ENCODE results near the gene ZNF263. TPM values are rescaled to one million over a fixed set of nuclear protein-coding genes. Genes with fewer than 3 reads are reported as not detected.

The ZNF263 gene
- total and polyA plus RNA-seq, 2 donors (not counting 1 experiment from before 2014, with no cell fraction given), result 24.7 to 46.0 TPM

GRCh38 chr16:3246002-3246401 is 37.3 kb upstream of the ZNF263 start:
- ATAC-seq (ENCODE audit: low read depth), result no peak
- intact Hi-C loops (cut with micrococcal nuclease), result no loop called here
- CTCF ChIA-PET, result no interaction called here

GRCh38 chr16:3246876-3247275 is 36.4 kb upstream of the ZNF263 start:
- H3K27me3 ChIP-seq (replicated peaks in 1 of 4; ENCODE audit: control extremely low read depth in 1 of 4, control insufficient read depth in 3 of 4, insufficient read depth in 4 of 4, low read length in 3 of 4), result peaks cover 0 to 21% (median 0%) of the 10 kb centered on the region in 4 experiments
- H3K4me1 Mint-ChIP-seq, result no peaks in the 10 kb centered on the region
- no peaks in the 10 kb centered on the region for H3K79me2 ChIP-seq (ENCODE audit: control insufficient read depth, insufficient read depth, low read length)
- H3K4me3 ChIP-seq (ENCODE audit: control extremely low read depth in 1 of 5, extremely low read depth in 1 of 5, insufficient read depth in 1 of 5, low read depth in 2 of 5, low read length in 4 of 5), result no peak overlapping the region
- no peak for DNase-seq
- peaks cover 40% of the 10 kb centered on the region for H3K27me3 Mint-ChIP-seq
- ATAC-seq (ENCODE audit: low read depth), result no peak
- no peak overlapping the region for H3K4me3 Mint-ChIP-seq
- H3K4me1 ChIP-seq (ENCODE audit: control insufficient read depth in 2 of 2, insufficient read depth in 2 of 2, low read length in 2 of 2), result no peaks in the 10 kb centered on the region
- H3K9ac ChIP-seq (ENCODE audit: low read length), result no peak overlapping the region
- intact Hi-C loops (cut with micrococcal nuclease), result no loop called here
- H3K27ac ChIP-seq (ENCODE audit: low read length in 2 of 2), result no peak overlapping the region
- no peaks in the 10 kb centered on the region for H3K9me3 ChIP-seq (ENCODE audit: control extremely low read depth in 1 of 3, control insufficient read depth in 2 of 3, insufficient read depth in 1 of 3, low read length in 2 of 3)
- no peaks in the 10 kb centered on the region for H4K20me1 ChIP-seq (ENCODE audit: control insufficient read depth, insufficient read depth, low read length, poor library complexity, severe bottlenecking)
- 45% methylated on average over 9 of the region's 10 CpGs for WGBS (ENCODE audit: insufficient coverage)
- CTCF ChIA-PET, result no interaction called here
- no peaks in the 10 kb centered on the region for H3K9me3 Mint-ChIP-seq (ENCODE audit: insufficient read depth)
- POLR2A ChIA-PET, result no interaction called here
- no peak overlapping the region for H3K4me2 ChIP-seq (replicated peaks; ENCODE audit: low read depth, low read length, poor library complexity, severe bottlenecking)
- no peak overlapping the region for H2AFZ ChIP-seq (ENCODE audit: insufficient read depth, low read depth, low read length, poor library complexity, severe bottlenecking)
- H3K36me3 ChIP-seq (replicated peaks in 1 of 2; ENCODE audit: control extremely low read depth in 1 of 2, control insufficient read depth in 1 of 2, extremely low read depth in 1 of 2, insufficient read depth in 2 of 2, low read length in 1 of 2), result no peaks in the 10 kb centered on the region
- TF ChIP-seq EZH2 (IDR thresholded peaks at IDR 0.05; ENCODE audit: borderline replicate concordance, insufficient read depth, low read depth, low read length, poor library complexity, severe bottlenecking) (no peak), CTCF (IDR thresholded peaks at IDR 0.05) (no peak)
- H3K27ac Mint-ChIP-seq, result no peak overlapping the region

More at GRCh38 chr16:3246002-3246401, 37.3 kb upstream of the ZNF263 start:
- peaks cover 0 to 21% (median 0%) of the 10 kb centered on the region in 4 experiments for H3K27me3 ChIP-seq (replicated peaks in 1 of 4; ENCODE audit: control extremely low read depth in 1 of 4, control insufficient read depth in 3 of 4, insufficient read depth in 4 of 4, low read length in 3 of 4)
- H3K9ac ChIP-seq (ENCODE audit: low read length), result no peak overlapping the region
- POLR2A ChIA-PET, result no interaction called here
- no peak overlapping the region for H2AFZ ChIP-seq (ENCODE audit: insufficient read depth, low read depth, low read length, poor library complexity, severe bottlenecking)
- no peaks in the 10 kb centered on the region for H4K20me1 ChIP-seq (ENCODE audit: control insufficient read depth, insufficient read depth, low read length, poor library complexity, severe bottlenecking)
- Mint-ChIP-seq H3K27ac (no peak overlapping the region), H3K9me3 (ENCODE audit: insufficient read depth) (no peaks in the 10 kb centered on the region), H3K27me3 (peaks cover 40% of the 10 kb centered on the region), H3K4me3 (no peak overlapping the region), H3K4me1 (no peaks in the 10 kb centered on the region)
- H3K9me3 ChIP-seq (ENCODE audit: control extremely low read depth in 1 of 3, control insufficient read depth in 2 of 3, insufficient read depth in 1 of 3, low read length in 2 of 3), result no peaks in the 10 kb centered on the region
- H3K79me2 ChIP-seq (ENCODE audit: control insufficient read depth, insufficient read depth, low read length), result no peaks in the 10 kb centered on the region
- DNase-seq, result no peak
- H3K27ac ChIP-seq (ENCODE audit: low read length in 2 of 2), result no peak overlapping the region
- 90% methylated on average over 6 of the region's 7 CpGs for WGBS (ENCODE audit: insufficient coverage)
- H3K4me1 ChIP-seq (ENCODE audit: control insufficient read depth in 2 of 2, insufficient read depth in 2 of 2, low read length in 2 of 2), result no peaks in the 10 kb centered on the region
- H3K4me2 ChIP-seq (replicated peaks; ENCODE audit: low read depth, low read length, poor library complexity, severe bottlenecking), result no peak overlapping the region
- no peak overlapping the region for H3K4me3 ChIP-seq (ENCODE audit: control extremely low read depth in 1 of 5, extremely low read depth in 1 of 5, insufficient read depth in 1 of 5, low read depth in 2 of 5, low read length in 4 of 5)
- TF ChIP-seq EZH2 (IDR thresholded peaks at IDR 0.05; ENCODE audit: borderline replicate concordance, insufficient read depth, low read depth, low read length, poor library complexity, severe bottlenecking) (no peak), CTCF (IDR thresholded peaks at IDR 0.05) (no peak)
- H3K36me3 ChIP-seq (replicated peaks in 1 of 2; ENCODE audit: control extremely low read depth in 1 of 2, control insufficient read depth in 1 of 2, extremely low read depth in 1 of 2, insufficient read depth in 2 of 2, low read length in 1 of 2), result no peaks in the 10 kb centered on the region
